GM18951 (cell line): ENCODE results near the gene HIPK2.

Experiments used
- POLR2A ChIP-seq: IDR thresholded peaks from 4 replicates; pipeline ENCODE4 v1.6.1; 2011; ENCODE audit warnings: mild to moderate bottlenecking; ENCODE audit not compliant: insufficient read length, insufficient read depth; ENCODE audit errors: extremely low read depth
- in situ Hi-C: fragments of 300-500 bp; cut with MboI; formaldehyde crosslinking; loops from one replicate; pipeline ENCODE4 v1.12.0; 2022; ENCODE audit warnings: low sequenced_read_pairs, mixed read lengths, inconsistent platforms; ENCODE audit not compliant: unreplicated experiment

HIPK2 gene

GRCh38 chr7:139753693-139754111 lies 24.1 kb downstream of the HIPK2 start:
- no peak for TF ChIP-seq POLR2A
- in situ Hi-C loops = no loop called here

- in situ Hi-C loops = no loop called here
Measured at GRCh38 chr7:139753081-139753692, 24.6 kb downstream of the HIPK2 start.

GRCh38 chr7:139752604-139753003 lies 25.2 kb downstream of the HIPK2 start:
- in situ Hi-C loops = no loop called here
- TF ChIP-seq POLR2A = no peak

More at GRCh38 chr7:139753081-139753692, 24.6 kb downstream of the HIPK2 start:
- TF ChIP-seq POLR2A = no peak

GRCh38 chr7:139752148-139752547 lies 25.6 kb downstream of the HIPK2 start:
- no peak for TF ChIP-seq POLR2A
- in situ Hi-C loops = no loop called here

GRCh38 chr7:139750459-139751095 lies 27.2 kb downstream of the HIPK2 start:
- in situ Hi-C loops = no loop called here
- no peak for TF ChIP-seq POLR2A

- in situ Hi-C loops = no loop called here
- TF ChIP-seq POLR2A = no peak
Measured at GRCh38 chr7:139749545-139749944, 28.3 kb downstream of the HIPK2 start.

- no peak for TF ChIP-seq POLR2A
- in situ Hi-C loops = no loop called here
Measured at GRCh38 chr7:139748941-139749340, 28.9 kb downstream of the HIPK2 start.

- no peak for TF ChIP-seq POLR2A
- in situ Hi-C loops = no loop called here
Measured at GRCh38 chr7:139748373-139748765, 29.4 kb downstream of the HIPK2 start.

GRCh38 chr7:139747662-139748372 lies 30.0 kb downstream of the HIPK2 start:
- TF ChIP-seq POLR2A = no peak
- in situ Hi-C loops = no loop called here

GRCh38 chr7:139746652-139747051 lies 31.1 kb downstream of the HIPK2 start:
- in situ Hi-C loops = no loop called here

GRCh38 chr7:139745678-139746143 lies 32.1 kb downstream of the HIPK2 start:
- TF ChIP-seq POLR2A = no peak
- in situ Hi-C loops = no loop called here

More at GRCh38 chr7:139746652-139747051, 31.1 kb downstream of the HIPK2 start:
- TF ChIP-seq POLR2A = no peak

GRCh38 chr7:139744768-139745677 lies 32.8 kb downstream of the HIPK2 start:
- TF ChIP-seq POLR2A = no peak
- in situ Hi-C loops = no loop called here
